ENCODE results near the gene HCST. TPM values are rescaled to one million over a fixed set of nuclear protein-coding genes. Genes with fewer than 3 reads are reported as not detected.
"Not testable (repeated sequence)": the region's sequence is repeated elsewhere in the genome, so short reads cannot be mapped to it uniquely, and the experiment has no call there.

HCST gene
- total and polyA plus RNA-seq, 2 of the 13 experiments (the other 11 are each of a cell fraction or from before 2014, with no cell fraction given): 0.24 to 1.2 TPM

- BruUV-seq (replicated peaks); H4K20me1 ChIP-seq (ENCODE audit: insufficient read depth, low read length); H3K27me3 ChIP-seq (ENCODE audit: control insufficient read depth in 1 of 2, insufficient read depth in 2 of 2, low read length in 2 of 2); H2AFZ ChIP-seq (ENCODE audit: low read length); ATAC-seq; CTCF ChIA-PET (ENCODE audit: low intra/inter-chr PET ratio, low total read pairs); H3K27ac ChIP-seq (ENCODE audit: extremely low read length, insufficient read depth, low read length); in situ Hi-C loops (cut with HindIII; ENCODE audit: extremely low pct_ligation_motif_present, low pct_unique_long_range_greater_than_20kb); H3K4me2 ChIP-seq (ENCODE audit: low read depth, low read length); H3K36me3 ChIP-seq (replicated peaks in 1 of 2; ENCODE audit: control insufficient read depth in 1 of 2, insufficient read depth in 2 of 2, low read length in 2 of 2); H3K9ac ChIP-seq (ENCODE audit: insufficient read depth, low read depth, low read length); intact Hi-C loops (cut with micrococcal nuclease; ENCODE audit: unreplicated experiment); FAIRE-seq; DNase-seq (ENCODE audit: low spot score); H3K4me3 ChIP-seq (replicated peaks in 1 of 3; ENCODE audit: insufficient read depth in 1 of 3, low read depth in 2 of 3, low read length in 3 of 3); H3K79me2 ChIP-seq (ENCODE audit: insufficient read depth, low read length); H3K9me3 ChIP-seq (ENCODE audit: low read length): not testable (repeated sequence)
- POLR2A ChIA-PET: interaction anchor here (0.8 kb wide), 1 partner anchor 9 kb away, joined by 3 read pairs; no protein-coding TSS in a partner anchor
- 77% methylated on average over 26 of the region's 26 CpGs for WGBS (ENCODE audit: low lambda C conversion rate)
- H3K4me1 ChIP-seq (ENCODE audit: insufficient read depth, low read length): peaks cover 16% of the 10 kb centered on the region
These were observed 32.1 kb upstream of the HCST start for GRCh38 chr19:35870124-35870736.

DNA sequence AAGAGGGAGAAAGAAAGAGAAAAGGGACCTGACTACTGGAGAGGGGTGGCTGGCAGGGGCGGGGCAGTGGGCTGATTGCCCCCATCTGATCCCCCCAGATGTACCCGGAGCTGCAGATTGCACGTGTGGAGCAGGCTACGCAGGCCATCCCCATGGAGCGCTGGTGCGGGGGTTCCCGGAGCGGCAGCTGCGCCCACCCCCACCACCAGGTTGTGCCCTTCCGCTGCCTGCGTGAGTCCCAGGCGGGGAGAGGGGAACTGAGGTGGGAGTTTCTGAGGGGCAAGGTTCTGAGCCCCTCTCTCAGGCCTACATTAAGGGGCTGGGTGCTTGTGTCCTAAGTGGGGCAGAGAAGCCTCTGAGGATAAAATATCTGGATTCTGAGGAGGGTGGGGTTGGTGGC is 31.5 kb upstream of the HCST start:
- DNase-seq (ENCODE audit: low spot score) (no peak), ATAC-seq (no peak), FAIRE-seq (no peak)
- Histone ChIP-seq H3K4me1 (ENCODE audit: insufficient read depth, low read length) (peaks cover 16% of the 10 kb centered on the region), H4K20me1 (ENCODE audit: insufficient read depth, low read length) (no peaks in the 10 kb centered on the region), H3K79me2 (ENCODE audit: insufficient read depth, low read length) (no peaks in the 10 kb centered on the region), H3K9ac (ENCODE audit: insufficient read depth, low read depth, low read length) (no peak overlapping the region), H3K4me3 (replicated peaks in 1 of 3; ENCODE audit: insufficient read depth in 1 of 3, low read depth in 2 of 3, low read length in 3 of 3) (no peak overlapping the region), H2AFZ (ENCODE audit: low read length) (no peak overlapping the region), H3K27me3 (ENCODE audit: control insufficient read depth in 1 of 2, insufficient read depth in 2 of 2, low read length in 2 of 2) (no peaks in the 10 kb centered on the region; a peak in 2 of 5 replicates), H3K27ac (ENCODE audit: extremely low read length, insufficient read depth, low read length) (no peak overlapping the region), H3K36me3 (replicated peaks in 1 of 2; ENCODE audit: control insufficient read depth in 1 of 2, insufficient read depth in 2 of 2, low read length in 2 of 2) (no peaks in the 10 kb centered on the region), H3K9me3 (ENCODE audit: low read length) (no peaks in the 10 kb centered on the region), H3K4me2 (ENCODE audit: low read depth, low read length) (no peak overlapping the region)
- in situ Hi-C loops (cut with HindIII; ENCODE audit: extremely low pct_ligation_motif_present, low pct_unique_long_range_greater_than_20kb) (no loop called here), intact Hi-C loops (cut with micrococcal nuclease; ENCODE audit: unreplicated experiment) (no loop called here)
- BruUV-seq (replicated peaks): no TSS peak
- no peak for TF ChIP-seq MAFK (conservative IDR thresholded peaks at IDR 0.05 in 1 of 2, IDR thresholded peaks at IDR 0.05 in 1 of 2; ENCODE audit: low read length in 2 of 2)
- WGBS (ENCODE audit: low lambda C conversion rate): 67% methylated on average over 3 of the region's 12 CpGs
- ChIA-PET CTCF (ENCODE audit: low intra/inter-chr PET ratio, low total read pairs) (no interaction called here), POLR2A (no interaction called here)

- Histone ChIP-seq H3K79me2 (ENCODE audit: insufficient read depth, low read length) (no peaks in the 10 kb centered on the region), H3K9me3 (ENCODE audit: low read length) (no peaks in the 10 kb centered on the region), H3K27me3 (ENCODE audit: control insufficient read depth in 1 of 2, insufficient read depth in 2 of 2, low read length in 2 of 2) (no peaks in the 10 kb centered on the region; a peak in 2 of 5 replicates), H3K4me1 (ENCODE audit: insufficient read depth, low read length) (peaks cover 16% of the 10 kb centered on the region), H3K36me3 (replicated peaks in 1 of 2; ENCODE audit: control insufficient read depth in 1 of 2, insufficient read depth in 2 of 2, low read length in 2 of 2) (no peaks in the 10 kb centered on the region), H3K9ac (ENCODE audit: insufficient read depth, low read depth, low read length) (no peak overlapping the region), H3K27ac (ENCODE audit: extremely low read length, insufficient read depth, low read length) (no peak overlapping the region), H4K20me1 (ENCODE audit: insufficient read depth, low read length) (no peaks in the 10 kb centered on the region), H2AFZ (ENCODE audit: low read length) (no peak overlapping the region), H3K4me3 (replicated peaks in 1 of 3; ENCODE audit: insufficient read depth in 1 of 3, low read depth in 2 of 3, low read length in 3 of 3) (no peak overlapping the region), H3K4me2 (ENCODE audit: low read depth, low read length) (no peak overlapping the region)
- ChIA-PET POLR2A (no interaction called here), CTCF (ENCODE audit: low intra/inter-chr PET ratio, low total read pairs) (no interaction called here)
- ATAC-seq (no peak), FAIRE-seq (no peak), DNase-seq (ENCODE audit: low spot score) (no peak)
- BruUV-seq (replicated peaks): no TSS peak
- 48% methylated on average over 12 of the region's 12 CpGs for WGBS (ENCODE audit: low lambda C conversion rate)
- in situ Hi-C loops (cut with HindIII; ENCODE audit: extremely low pct_ligation_motif_present, low pct_unique_long_range_greater_than_20kb) (no loop called here), intact Hi-C loops (cut with micrococcal nuclease; ENCODE audit: unreplicated experiment) (no loop called here)
- no peak for TF ChIP-seq ZBTB25 (CRISPR knock-in tag; IDR thresholded peaks at IDR 0.05)
- TF ChIP-seq RCOR2 (CRISPR knock-in tag; IDR thresholded peaks at IDR 0.05): no peak
- TF ChIP-seq FOXM1 (CRISPR knock-in tag; IDR thresholded peaks at IDR 0.05): no peak
- TF ChIP-seq ZNF879 (CRISPR knock-in tag; IDR thresholded peaks at IDR 0.05): no peak
- no peak for TF ChIP-seq ZNF530 (CRISPR knock-in tag; IDR thresholded peaks at IDR 0.05; ENCODE audit: low read depth)
- no peak for TF ChIP-seq EEA1 (CRISPR knock-in tag; IDR thresholded peaks at IDR 0.05; ENCODE audit: borderline replicate concordance)
- TF ChIP-seq TRIM24 (CRISPR knock-in tag; IDR thresholded peaks at IDR 0.05): no peak
- no peak for TF ChIP-seq ZFP36L1 (CRISPR knock-in tag; IDR thresholded peaks at IDR 0.05)
- TF ChIP-seq GABPA (IDR thresholded peaks at IDR 0.05; ENCODE audit: low read depth, low read length): no peak
- no peak for TF ChIP-seq GABPA (CRISPR knock-in tag; IDR thresholded peaks at IDR 0.05; ENCODE audit: low read depth)
- TF ChIP-seq ZFP36 (IDR thresholded peaks at IDR 0.05; ENCODE audit: borderline replicate concordance, low read depth, low read length, partially characterized antibody): no peak
- TF ChIP-seq NRL (CRISPR knock-in tag; IDR thresholded peaks at IDR 0.05; ENCODE audit: borderline replicate concordance): no peak
These were observed 30.7 kb upstream of the HCST start for GRCh38 chr19:35871611-35872010.
